HG03432 (cell line): ENCODE data around the gene RPL29.

Source experiments
- ATAC-seq: cut with Tn5 transposase; IDR thresholded peaks from one replicate; pipeline ENCODE4 v1.9.1; 2021; ENCODE audit warnings: mild to moderate bottlenecking, moderate library complexity; ENCODE audit not compliant: unreplicated experiment

Gene RPL29

GRCh38 chr3:51948016-51948580 lies 47.6 kb downstream of the RPL29 start:
- ATAC-seq, result no peak

DNA sequence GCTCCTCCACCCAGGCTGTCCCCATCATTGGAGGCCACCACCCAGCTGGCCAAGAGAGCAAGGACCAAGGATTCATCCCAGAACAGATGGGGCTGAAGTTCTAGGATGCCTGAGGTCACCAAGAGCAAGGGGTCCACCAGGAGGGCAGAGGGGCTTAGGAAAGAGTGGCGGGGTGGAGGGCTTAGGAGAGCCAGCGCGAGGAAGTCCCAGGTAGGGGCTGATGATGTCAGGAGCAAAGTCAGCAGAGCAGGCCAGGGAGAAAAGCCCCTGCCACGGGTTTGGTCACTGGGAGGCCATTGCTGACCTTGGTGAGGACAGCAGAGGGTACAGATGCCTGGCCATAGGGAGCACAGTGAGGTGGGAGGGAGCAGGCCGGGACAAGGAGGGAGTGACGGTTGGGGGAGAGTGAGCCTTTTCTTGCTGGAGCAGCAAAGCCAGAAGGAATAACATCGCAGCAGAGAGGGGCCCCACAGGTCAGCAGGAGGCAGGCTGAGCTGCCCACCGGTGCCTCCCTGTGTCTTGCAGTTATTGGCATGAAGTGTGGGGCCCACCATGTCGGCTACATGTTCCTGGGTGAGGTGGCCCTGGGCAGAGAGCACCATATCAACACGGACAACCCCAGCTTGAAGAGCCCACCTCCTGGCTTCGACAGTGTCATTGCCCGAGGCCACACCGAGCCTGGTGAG lies 48.3 kb downstream of the RPL29 start:
- no peak for ATAC-seq

- no peak for ATAC-seq
These were observed 48.9 kb downstream of the RPL29 start for GRCh38 chr3:51946796-51947195.

DNA sequence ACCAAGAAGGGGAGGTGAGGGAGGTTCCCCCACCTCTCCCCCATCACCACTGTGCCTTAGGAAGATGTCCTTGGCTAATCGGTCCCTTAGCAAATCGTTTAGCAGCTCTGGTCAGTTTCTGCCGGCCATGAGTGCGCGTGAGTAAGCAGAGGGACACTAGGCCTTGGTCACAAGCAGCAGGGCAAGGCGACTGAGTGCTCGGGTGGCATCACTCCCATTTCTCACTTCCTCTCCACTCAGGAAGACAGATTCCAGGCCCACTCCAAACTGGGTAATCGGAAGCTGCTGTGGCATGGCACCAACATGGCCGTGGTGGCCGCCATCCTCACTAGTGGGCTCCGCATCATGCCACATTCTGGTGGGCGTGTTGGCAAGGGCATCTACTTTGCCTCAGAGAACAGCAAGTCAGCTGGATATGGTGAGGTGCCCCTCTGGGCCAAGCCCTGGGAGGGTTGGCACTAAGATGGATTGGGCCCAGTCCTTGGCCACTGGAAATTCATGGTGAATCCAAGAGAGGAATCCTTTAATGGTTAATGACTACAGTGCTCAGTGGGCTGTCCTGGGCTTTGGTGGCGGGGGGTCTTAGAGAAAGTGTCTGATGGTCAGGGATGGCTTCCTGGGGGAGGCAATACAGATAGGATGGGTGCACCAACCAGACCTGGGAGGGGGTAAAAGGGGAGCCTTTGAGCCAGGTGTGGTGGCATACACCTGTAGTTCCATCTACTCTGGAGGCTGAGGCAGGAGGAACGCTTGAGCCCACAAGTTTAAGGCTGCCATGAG lies 49.6 kb downstream of the RPL29 start:
- ATAC-seq, result no peak

DNA sequence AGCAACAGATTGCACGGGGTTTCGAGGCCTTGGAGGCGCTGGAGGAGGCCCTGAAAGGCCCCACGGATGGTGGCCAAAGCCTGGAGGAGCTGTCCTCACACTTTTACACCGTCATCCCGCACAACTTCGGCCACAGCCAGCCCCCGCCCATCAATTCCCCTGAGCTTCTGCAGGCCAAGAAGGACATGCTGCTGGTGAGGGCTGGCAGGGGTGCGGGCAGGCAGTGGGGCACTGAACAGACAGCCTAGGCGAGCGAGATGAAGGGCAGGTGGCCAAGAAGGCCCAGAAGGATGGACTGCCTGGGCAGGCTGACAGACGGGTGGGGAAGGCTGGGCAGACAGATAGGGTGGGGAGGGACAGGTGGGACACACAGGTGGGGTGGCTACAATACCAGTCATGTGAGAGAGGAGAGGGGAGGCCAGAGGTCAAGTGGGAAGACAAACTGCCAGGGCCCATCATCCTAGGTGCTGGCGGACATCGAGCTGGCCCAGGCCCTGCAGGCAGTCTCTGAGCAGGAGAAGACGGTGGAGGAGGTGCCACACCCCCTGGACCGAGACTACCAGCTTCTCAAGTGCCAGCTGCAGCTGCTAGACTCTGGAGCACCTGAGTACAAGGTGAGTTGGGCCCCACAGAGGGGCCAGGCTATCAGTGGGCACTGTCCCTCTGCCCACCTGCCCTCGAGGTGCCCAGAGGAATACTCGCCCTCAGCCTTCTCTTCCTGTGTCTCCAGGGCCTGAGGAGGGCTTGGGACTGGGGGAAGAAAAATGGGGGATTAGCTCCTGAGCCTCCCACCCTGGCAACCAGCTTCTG lies 50.5 kb downstream of the RPL29 start:
- ATAC-seq, result no peak

DNA sequence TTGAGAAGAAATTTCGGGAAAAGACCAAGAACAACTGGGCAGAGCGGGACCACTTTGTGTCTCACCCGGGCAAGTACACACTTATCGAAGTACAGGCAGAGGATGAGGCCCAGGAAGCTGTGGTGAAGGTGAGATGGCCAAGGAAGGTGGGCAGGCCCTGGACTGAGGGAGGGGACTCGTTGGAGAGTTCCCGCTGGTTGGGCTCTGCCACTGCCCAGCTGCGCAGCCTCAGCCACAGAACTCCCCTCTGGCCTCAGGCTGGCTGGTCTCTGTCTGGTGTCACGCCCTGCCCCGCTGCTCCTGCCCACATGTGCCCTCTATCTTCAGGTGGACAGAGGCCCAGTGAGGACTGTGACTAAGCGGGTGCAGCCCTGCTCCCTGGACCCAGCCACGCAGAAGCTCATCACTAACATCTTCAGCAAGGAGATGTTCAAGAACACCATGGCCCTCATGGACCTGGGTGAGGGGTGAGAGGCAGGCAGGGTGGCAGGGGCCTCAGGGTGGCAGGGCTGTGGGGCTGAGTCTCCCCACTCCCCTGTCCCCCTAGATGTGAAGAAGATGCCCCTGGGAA lies 51.2 kb downstream of the RPL29 start:
- ATAC-seq, result no peak
